GM23338 (cell line): ENCODE measurements around the gene CSF2. TPM values are rescaled to one million over a fixed set of nuclear protein-coding genes. Genes with fewer than 3 reads are reported as not detected.

Experiments used
- ATAC-seq: fragments of 200-7000 bp; cut with Tn5 transposase; 3 replicates; pipeline ENCODE4 v1.9.1; 2020
- DNase-seq: peaks from one replicate; pipeline ENCODE4 v3.0.0-alpha.2; 2015; ENCODE audit warnings: low spot score
- H2AFZ ChIP-seq: fragments of 200-600 bp; sonication (generic); 2 replicates; pipeline ENCODE4 v1.8.0; 2016; ENCODE audit warnings: antibody characterized with exemption, mild to moderate bottlenecking, moderate library complexity
- H3F3A ChIP-seq: fragments of 200-600 bp; sonication (generic); replicated peaks from 2 replicates; pipeline ENCODE4 v1.8.0; 2017; ENCODE audit warnings: antibody characterized with exemption, mixed run types, low read depth
- H3K27ac ChIP-seq: fragments of 200-600 bp; sonication (generic); 2 replicates; pipeline ENCODE4 v1.6.1; 2016; ENCODE audit warnings: low read depth
- H3K27me3 ChIP-seq: fragments of 200-600 bp; sonication (generic); 2 replicates; pipeline ENCODE4 v1.8.0; 2016; ENCODE audit warnings: mild to moderate bottlenecking, mixed run types, moderate library complexity; ENCODE audit not compliant: insufficient read depth
- H3K36me3 ChIP-seq: fragments of 200-600 bp; sonication (generic); 2 replicates; pipeline ENCODE4 v1.8.0; 2016; ENCODE audit warnings: mild to moderate bottlenecking; ENCODE audit not compliant: insufficient read depth
- H3K4me1 ChIP-seq: fragments of 200-600 bp; sonication (generic); 2 replicates; pipeline ENCODE4 v1.8.0; 2016; ENCODE audit warnings: mild to moderate bottlenecking, moderate library complexity; ENCODE audit not compliant: insufficient read depth
- H3K4me2 ChIP-seq: fragments of 200-600 bp; sonication (generic); 2 replicates; pipeline ENCODE4 v1.7.1; 2017; ENCODE audit warnings: mixed run types
- H3K4me3 ChIP-seq: fragments of 200-600 bp; sonication (generic); 2 replicates; pipeline ENCODE4 v1.6.1; 2016; ENCODE audit warnings: mixed run types
- H3K79me2 ChIP-seq: fragments of 200-600 bp; sonication (generic); replicated peaks from 2 replicates; pipeline ENCODE4 v1.8.0; 2017; ENCODE audit warnings: mild to moderate bottlenecking; ENCODE audit not compliant: insufficient read depth
- H3K9me2 ChIP-seq: fragments of 200-600 bp; sonication (generic); 2 replicates; pipeline ENCODE4 v1.8.0; 2017; ENCODE audit not compliant: insufficient read depth
- H4K20me1 ChIP-seq: fragments of 200-600 bp; sonication (generic); replicated peaks from 2 replicates; pipeline ENCODE4 v1.8.0; 2017; ENCODE audit warnings: mild to moderate bottlenecking; ENCODE audit not compliant: insufficient read depth
- H3K27ac Mint-ChIP-seq: 2 replicates; pipeline ENCODE4 v1.8.0; 2020; ENCODE audit warnings: inconsistent platforms, mild to moderate bottlenecking, moderate library complexity, mixed read lengths
- H3K27me3 Mint-ChIP-seq: 3 replicates; pipeline ENCODE4 v1.8.0; 2022; ENCODE audit warnings: low read depth, mild to moderate bottlenecking, moderate library complexity, mixed read lengths, inconsistent platforms; ENCODE audit not compliant: insufficient read depth, poor library complexity
- H3K36me3 Mint-ChIP-seq: 3 replicates; pipeline ENCODE4 v1.8.0; 2021; ENCODE audit warnings: low read depth, mild to moderate bottlenecking, inconsistent platforms, moderate library complexity, mixed read lengths
- H3K4me1 Mint-ChIP-seq: 3 replicates; pipeline ENCODE4 v1.8.0; 2020; ENCODE audit warnings: mild to moderate bottlenecking, inconsistent platforms, mixed read lengths
- H3K4me3 Mint-ChIP-seq: 3 replicates; pipeline ENCODE4 v1.8.0; 2021; ENCODE audit warnings: moderate library complexity, mild to moderate bottlenecking, inconsistent platforms, mixed read lengths
- H3K9me3 Mint-ChIP-seq: 3 replicates; pipeline ENCODE4 v1.8.0; 2020; ENCODE audit warnings: moderate library complexity, mild to moderate bottlenecking, inconsistent platforms, mixed read lengths
- CREB1 ChIP-seq: fragments of 250-450 bp; sonication (Bioruptor Pico); IDR thresholded peaks from 2 replicates; pipeline ENCODE4 v1.5.0; 2020; ENCODE audit warnings: low read depth, mild to moderate bottlenecking, moderate library complexity
- ETS1 ChIP-seq: IDR thresholded peaks from 2 replicates; pipeline ENCODE4 v1.6.1; 2016; ENCODE audit warnings: antibody characterized with exemption
- EZH2 ChIP-seq: fragments of 200-600 bp; sonication (generic); IDR thresholded peaks from one replicate; pipeline ENCODE4 v1.8.0; 2017; ENCODE audit warnings: antibody characterized with exemption, mild to moderate bottlenecking, low read depth; ENCODE audit not compliant: unreplicated experiment
- EZH2phosphoT487 ChIP-seq: fragments of 200-600 bp; sonication (generic); IDR thresholded peaks from one replicate; pipeline ENCODE4 v1.8.1; 2018; ENCODE audit warnings: antibody characterized with exemption; ENCODE audit not compliant: unreplicated experiment
- JUNB ChIP-seq: IDR thresholded peaks from one replicate; pipeline ENCODE4 v1.6.1; 2016; ENCODE audit warnings: antibody characterized with exemption; ENCODE audit not compliant: unreplicated experiment
- NANOG ChIP-seq: IDR thresholded peaks from 2 replicates; pipeline ENCODE4 v1.6.1; 2016; ENCODE audit warnings: antibody characterized with exemption, borderline replicate concordance
- POLR2AphosphoS5 ChIP-seq: IDR thresholded peaks from 2 replicates; pipeline ENCODE4 v1.6.1; 2016; ENCODE audit warnings: antibody characterized with exemption, low read depth
- REST ChIP-seq: IDR thresholded peaks from one replicate; pipeline ENCODE4 v1.6.1; 2018; ENCODE audit warnings: antibody characterized with exemption; ENCODE audit not compliant: unreplicated experiment
- STAT1 ChIP-seq: IDR thresholded peaks from one replicate; pipeline ENCODE4 v1.6.1; 2016; ENCODE audit warnings: antibody characterized with exemption; ENCODE audit not compliant: unreplicated experiment
- ZNF114 ChIP-seq: fragments of 250-450 bp; sonication (Bioruptor Pico); IDR thresholded peaks from 2 replicates; pipeline ENCODE4 v1.5.0; 2020; ENCODE audit warnings: mild to moderate bottlenecking, moderate library complexity
- ZNF331 ChIP-seq: fragments of 250-450 bp; sonication (Bioruptor Pico); IDR thresholded peaks from 2 replicates; pipeline ENCODE4 v1.5.0; 2020; ENCODE audit warnings: low read depth, mild to moderate bottlenecking, moderate library complexity
- ZNF462 ChIP-seq: fragments of 250-450 bp; sonication (Bioruptor Pico); IDR thresholded peaks from 2 replicates; pipeline ENCODE4 v1.5.0; 2020; ENCODE audit warnings: mild to moderate bottlenecking, moderate library complexity
- polyA plus RNA-seq: library from polyadenylated mRNA; unstranded; fragments of >200 nt; fragmentation: Nextera tagmentation; extraction: Ambion mirVana; gene quantifications from 2 replicates; pipeline ENCODE4 v1.2.1, GENCODE V29; 2016
- total RNA-seq: library from RNA; depleted of rRNA; stranded (reverse); fragments of >200 nt; shearing (Covaris generic); gene quantifications from 2 replicates; pipeline ENCODE4 v1.2.3, GENCODE V29; 2014

Gene CSF2
- total and polyA plus RNA-seq, 2 experiments from 2014 or later, result not detected

GRCh38 chr5:132037353-132037752 lies 36.2 kb upstream of the CSF2 start (continued):
- TF ChIP-seq ETS1 (no peak), EZH2phosphoT487 (no peak), ZNF331 (CRISPR knock-in tag) (no peak), POLR2AphosphoS5 (no peak), ZNF114 (CRISPR knock-in tag) (no peak), JUNB (no peak)

GRCh38 chr5:132044207-132044606 lies 29.4 kb upstream of the CSF2 start:
- Histone ChIP-seq H3K27me3 (no peaks in the 10 kb centered on the region), H3F3A (no peaks in the 10 kb centered on the region), H2AFZ (no peak overlapping the region), H3K79me2 (no peaks in the 10 kb centered on the region), H3K4me3 (no peak overlapping the region), H3K9me2 (no peaks in the 10 kb centered on the region), H3K27ac (no peak overlapping the region), H3K4me2 (no peak overlapping the region), H4K20me1 (no peaks in the 10 kb centered on the region), H3K4me1 (0 out of 2 replicates have a peak, but pooled peaks cover 14% of the 10 kb centered on the region), H3K36me3 (no peaks in the 10 kb centered on the region; the same call in 1 of the 2 replicates)
- ATAC-seq (no peak), DNase-seq (no peak)
- Mint-ChIP-seq H3K36me3 (no peaks in the 10 kb centered on the region), H3K9me3 (no peaks in the 10 kb centered on the region), H3K27ac (no peak overlapping the region), H3K4me3 (no peak overlapping the region), H3K27me3 (no peaks in the 10 kb centered on the region), H3K4me1 (peaks cover 15% of the 10 kb centered on the region)
- TF ChIP-seq REST (no peak), ZNF331 (CRISPR knock-in tag) (no peak), NANOG (no peak), ZNF462 (no peak), EZH2 (no peak), POLR2AphosphoS5 (no peak), ZNF114 (CRISPR knock-in tag) (no peak), ETS1 (no peak), CREB1 (CRISPR knock-in tag) (no peak), STAT1 (no peak)
